ENCODE data around the gene AMPD1. TPM values are rescaled to one million over a fixed set of nuclear protein-coding genes. Genes with fewer than 3 reads are reported as not detected.

The AMPD1 gene
- total RNA-seq, 1 donor from 2014 or later, result not detected

DNA sequence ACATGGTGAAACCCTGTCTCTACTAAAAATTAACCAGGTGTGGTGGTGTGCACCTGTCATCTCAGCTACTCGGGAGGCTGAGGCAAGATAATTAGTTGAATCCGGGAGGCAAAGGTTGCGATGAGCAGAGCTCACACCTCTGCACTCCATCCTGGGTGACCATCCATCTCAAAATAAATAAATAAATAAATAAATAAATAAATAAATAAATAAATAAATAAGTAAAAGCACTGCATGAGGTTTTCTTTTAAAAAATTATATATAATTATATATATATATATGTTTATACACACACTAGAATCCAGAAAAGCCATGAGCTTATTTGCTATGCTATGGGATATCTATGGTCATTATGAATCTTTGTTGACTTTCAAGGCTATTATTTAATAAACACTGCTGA, 2.4 kb downstream of the AMPD1 start:
- intact Hi-C loops (cut with micrococcal nuclease), result no loop called here
- DNase-seq (ENCODE audit: low spot score), result no peak
- H3K27me3 Mint-ChIP-seq (ENCODE audit: low read depth), result peaks cover 14% of the 10 kb centered on the region
- no peaks in the 10 kb centered on the region for H3K36me3 Mint-ChIP-seq (ENCODE audit: low read depth)
- no peak overlapping the region for H3K4me3 Mint-ChIP-seq (ENCODE audit: low read depth)
- no peak overlapping the region for H3K27ac Mint-ChIP-seq
- H3K9me3 Mint-ChIP-seq, result no peaks in the 10 kb centered on the region
- H3K4me1 Mint-ChIP-seq (ENCODE audit: low read depth), result no peaks in the 10 kb centered on the region

DNA sequence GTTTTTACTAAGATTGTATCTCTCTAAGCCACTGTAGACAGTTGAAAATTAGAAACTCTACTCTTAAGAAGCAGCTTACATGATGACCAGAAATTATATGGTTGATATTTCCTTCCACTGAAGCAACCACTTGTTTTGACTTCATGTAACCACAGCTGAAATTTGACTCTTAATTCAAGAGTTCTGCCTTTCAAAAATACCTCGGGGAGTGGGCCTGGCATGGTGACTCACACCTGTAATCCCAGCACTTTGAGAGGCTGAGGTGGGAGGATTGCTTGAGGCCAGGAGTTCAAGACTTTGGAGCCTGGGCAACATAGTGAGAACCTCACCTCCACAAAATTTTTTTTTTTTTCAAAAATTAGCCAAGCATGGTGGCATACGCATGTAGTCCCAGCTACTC, 4.3 kb downstream of the AMPD1 start:
- intact Hi-C loops (cut with micrococcal nuclease), result no loop called here

DNA sequence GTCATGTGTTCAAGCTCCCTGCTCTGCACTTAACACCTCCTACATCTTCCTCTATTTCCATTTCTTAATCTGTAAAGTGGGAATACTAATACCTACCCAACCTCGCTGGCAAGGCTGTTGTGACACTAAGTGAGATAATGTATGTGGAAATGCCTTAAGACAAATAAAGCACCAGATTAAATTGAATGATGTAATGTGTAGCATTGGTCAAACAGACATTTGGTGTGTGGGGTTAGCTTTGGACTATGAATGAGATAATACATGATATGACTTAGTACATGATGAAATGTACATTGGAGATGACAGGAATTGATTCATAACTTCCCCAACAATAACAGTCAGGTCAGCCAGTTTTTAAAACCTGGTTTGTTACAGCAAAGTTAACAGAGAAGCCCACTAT, 5.2 kb downstream of the AMPD1 start:
- Mint-ChIP-seq H3K27ac (no peak overlapping the region), H3K27me3 (ENCODE audit: low read depth) (peaks cover 28% of the 10 kb centered on the region)
- intact Hi-C loops (cut with micrococcal nuclease), result no loop called here

More for the DNA sequence above, 4.3 kb downstream of the AMPD1 start:
- DNase-seq (ENCODE audit: low spot score), result no peak
- no peak overlapping the region for H3K4me3 Mint-ChIP-seq (ENCODE audit: low read depth)
- no peaks in the 10 kb centered on the region for H3K36me3 Mint-ChIP-seq (ENCODE audit: low read depth)
- H3K9me3 Mint-ChIP-seq, result no peaks in the 10 kb centered on the region
- H3K27ac Mint-ChIP-seq, result no peak overlapping the region
- peaks cover 26% of the 10 kb centered on the region for H3K27me3 Mint-ChIP-seq (ENCODE audit: low read depth)
- no peaks in the 10 kb centered on the region for H3K4me1 Mint-ChIP-seq (ENCODE audit: low read depth)

DNA sequence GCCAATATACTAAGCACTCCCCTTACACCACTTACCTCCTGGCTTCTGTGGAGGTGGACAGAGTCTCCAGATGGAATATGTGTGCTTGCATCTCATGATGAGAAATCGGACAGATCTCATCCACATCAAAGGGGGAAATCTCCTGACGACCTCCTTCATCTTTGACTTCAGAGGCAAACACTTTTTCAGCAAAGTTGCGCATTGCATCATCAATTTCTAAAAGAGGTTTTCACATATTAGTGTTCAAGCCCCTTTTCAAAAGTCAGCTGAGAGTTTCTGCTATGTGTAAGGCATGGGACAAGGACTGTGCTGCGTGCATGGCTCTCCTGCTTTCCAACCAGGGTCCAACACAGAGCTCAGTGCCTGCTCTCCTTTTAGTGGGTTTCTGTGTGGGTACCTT, 6.8 kb downstream of the AMPD1 start:
- H3K4me3 Mint-ChIP-seq (ENCODE audit: low read depth), result no peak overlapping the region
- H3K4me1 Mint-ChIP-seq (ENCODE audit: low read depth), result no peaks in the 10 kb centered on the region
- intact Hi-C loops (cut with micrococcal nuclease), result no loop called here
- H3K9me3 Mint-ChIP-seq, result no peaks in the 10 kb centered on the region
- H3K27ac Mint-ChIP-seq, result no peak overlapping the region
- no peak for DNase-seq (ENCODE audit: low spot score)
- H3K27me3 Mint-ChIP-seq (ENCODE audit: low read depth), result peaks cover 32% of the 10 kb centered on the region
- H3K36me3 Mint-ChIP-seq (ENCODE audit: low read depth), result no peaks in the 10 kb centered on the region

More for the DNA sequence above, 5.2 kb downstream of the AMPD1 start:
- no peak for DNase-seq (ENCODE audit: low spot score)
- Mint-ChIP-seq H3K4me3 (ENCODE audit: low read depth) (no peak overlapping the region), H3K36me3 (ENCODE audit: low read depth) (no peaks in the 10 kb centered on the region), H3K4me1 (ENCODE audit: low read depth) (no peaks in the 10 kb centered on the region), H3K9me3 (no peaks in the 10 kb centered on the region)

DNA sequence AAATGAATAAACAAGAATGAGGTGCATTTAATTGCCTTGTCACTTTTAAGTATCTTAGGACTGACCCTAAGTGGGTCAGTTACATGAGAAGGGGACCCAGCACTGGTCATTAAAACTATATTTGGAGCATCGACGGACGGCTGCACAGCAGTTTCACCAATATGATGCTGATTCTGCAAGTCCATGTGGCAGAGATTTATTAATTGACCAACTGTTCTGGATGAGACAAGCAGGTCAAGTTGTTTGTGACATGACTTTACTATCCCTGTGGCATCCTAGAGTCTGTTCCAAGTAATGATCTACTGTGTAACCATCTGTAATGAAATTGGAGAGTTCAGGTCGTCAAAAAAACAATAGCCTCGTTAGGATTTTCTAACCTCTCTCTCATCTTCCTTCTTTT, 9.5 kb downstream of the AMPD1 start:
- Mint-ChIP-seq H3K4me1 (ENCODE audit: low read depth) (no peaks in the 10 kb centered on the region), H3K9me3 (no peaks in the 10 kb centered on the region), H3K27me3 (ENCODE audit: low read depth) (peaks cover 34% of the 10 kb centered on the region), H3K36me3 (ENCODE audit: low read depth) (no peaks in the 10 kb centered on the region), H3K4me3 (ENCODE audit: low read depth) (no peak overlapping the region), H3K27ac (no peak overlapping the region)
- intact Hi-C loops (cut with micrococcal nuclease), result no loop called here
- DNase-seq (ENCODE audit: low spot score), result no peak

DNA sequence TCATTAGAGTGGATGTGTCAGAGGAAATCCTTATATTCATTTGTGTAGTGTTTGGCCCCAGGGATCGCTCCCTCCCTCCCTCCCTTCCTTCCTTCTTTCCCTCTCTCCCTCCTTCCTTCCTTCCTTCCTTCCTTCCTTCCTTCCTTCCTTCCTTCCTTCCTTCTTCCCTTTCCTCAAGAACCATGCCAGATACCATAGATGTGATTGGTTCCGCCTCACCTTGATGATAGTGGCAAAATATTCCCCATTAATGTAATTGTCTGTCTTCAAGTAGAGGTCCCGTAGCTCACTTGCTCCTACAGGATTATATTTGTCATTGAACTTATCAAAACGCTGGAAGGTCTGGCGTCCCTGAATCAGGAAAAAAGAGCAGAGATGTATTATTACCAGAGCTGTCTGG, 17.7 kb downstream of the AMPD1 start:
- H3K9me3 Mint-ChIP-seq, result no peaks in the 10 kb centered on the region
- DNase-seq (ENCODE audit: low spot score), result no peak
- peaks cover 24% of the 10 kb centered on the region for H3K27me3 Mint-ChIP-seq (ENCODE audit: low read depth)
- no peaks in the 10 kb centered on the region for H3K36me3 Mint-ChIP-seq (ENCODE audit: low read depth)
- no peak overlapping the region for H3K4me3 Mint-ChIP-seq (ENCODE audit: low read depth)
- no peaks in the 10 kb centered on the region for H3K4me1 Mint-ChIP-seq (ENCODE audit: low read depth)
- intact Hi-C loops (cut with micrococcal nuclease), result no loop called here
- H3K27ac Mint-ChIP-seq, result no peak overlapping the region

DNA sequence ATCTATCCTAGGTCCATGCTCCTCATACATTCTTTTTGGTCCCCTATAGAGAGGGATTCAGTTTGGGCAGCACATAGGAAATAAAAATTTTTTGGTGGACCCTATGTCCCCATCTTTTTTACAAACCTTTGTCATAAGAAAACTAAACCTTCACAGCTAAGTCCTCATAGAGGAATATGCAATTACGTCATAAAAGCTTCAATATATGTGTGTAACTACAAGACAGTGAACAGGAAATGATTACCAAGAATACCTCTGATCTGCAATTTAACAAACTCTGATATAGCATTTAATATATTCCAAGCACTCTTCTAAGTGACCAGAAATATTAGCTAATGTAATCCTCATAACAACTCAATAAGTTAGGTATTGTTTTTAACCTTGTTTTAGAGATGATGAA, 19.2 kb downstream of the AMPD1 start:
- intact Hi-C loops (cut with micrococcal nuclease), result no loop called here
- no peaks in the 10 kb centered on the region for H3K4me1 Mint-ChIP-seq (ENCODE audit: low read depth)
- H3K27ac Mint-ChIP-seq, result no peak overlapping the region
- no peaks in the 10 kb centered on the region for H3K36me3 Mint-ChIP-seq (ENCODE audit: low read depth)
- DNase-seq (ENCODE audit: low spot score), result no peak
- H3K27me3 Mint-ChIP-seq (ENCODE audit: low read depth), result peaks cover 29% of the 10 kb centered on the region
- no peaks in the 10 kb centered on the region for H3K9me3 Mint-ChIP-seq
- no peak overlapping the region for H3K4me3 Mint-ChIP-seq (ENCODE audit: low read depth)

DNA sequence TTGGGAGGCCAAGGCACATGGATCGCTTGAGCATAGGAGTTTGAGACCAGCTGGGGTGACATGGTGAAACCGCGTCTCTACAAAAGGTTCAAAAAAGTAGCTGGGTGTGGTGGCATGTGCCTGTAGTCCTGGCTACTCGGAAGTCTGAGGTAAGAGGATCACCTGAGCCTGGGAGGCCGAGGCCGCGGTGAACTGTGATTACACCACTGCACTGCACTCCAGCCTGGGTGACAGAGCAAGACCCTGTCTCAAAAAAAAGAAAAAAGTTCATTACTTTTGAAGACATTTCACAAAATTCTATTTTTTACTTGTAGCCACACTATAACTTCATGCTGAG, 23.4 kb downstream of the AMPD1 start:
- Mint-ChIP-seq H3K27ac (no peak overlapping the region), H3K36me3 (ENCODE audit: low read depth) (no peaks in the 10 kb centered on the region), H3K9me3 (no peaks in the 10 kb centered on the region), H3K27me3 (ENCODE audit: low read depth) (peaks cover 34% of the 10 kb centered on the region), H3K4me3 (ENCODE audit: low read depth) (no peak overlapping the region), H3K4me1 (ENCODE audit: low read depth) (peaks cover 4% of the 10 kb centered on the region)
- no peak for DNase-seq (ENCODE audit: low spot score)
- intact Hi-C loops (cut with micrococcal nuclease), result loop anchor here (2.0 to 5.0 kb wide), 4 partner anchors 90 to 695 kb away; partner anchors contain the start of genes BCAS2 and OLFML3

DNA sequence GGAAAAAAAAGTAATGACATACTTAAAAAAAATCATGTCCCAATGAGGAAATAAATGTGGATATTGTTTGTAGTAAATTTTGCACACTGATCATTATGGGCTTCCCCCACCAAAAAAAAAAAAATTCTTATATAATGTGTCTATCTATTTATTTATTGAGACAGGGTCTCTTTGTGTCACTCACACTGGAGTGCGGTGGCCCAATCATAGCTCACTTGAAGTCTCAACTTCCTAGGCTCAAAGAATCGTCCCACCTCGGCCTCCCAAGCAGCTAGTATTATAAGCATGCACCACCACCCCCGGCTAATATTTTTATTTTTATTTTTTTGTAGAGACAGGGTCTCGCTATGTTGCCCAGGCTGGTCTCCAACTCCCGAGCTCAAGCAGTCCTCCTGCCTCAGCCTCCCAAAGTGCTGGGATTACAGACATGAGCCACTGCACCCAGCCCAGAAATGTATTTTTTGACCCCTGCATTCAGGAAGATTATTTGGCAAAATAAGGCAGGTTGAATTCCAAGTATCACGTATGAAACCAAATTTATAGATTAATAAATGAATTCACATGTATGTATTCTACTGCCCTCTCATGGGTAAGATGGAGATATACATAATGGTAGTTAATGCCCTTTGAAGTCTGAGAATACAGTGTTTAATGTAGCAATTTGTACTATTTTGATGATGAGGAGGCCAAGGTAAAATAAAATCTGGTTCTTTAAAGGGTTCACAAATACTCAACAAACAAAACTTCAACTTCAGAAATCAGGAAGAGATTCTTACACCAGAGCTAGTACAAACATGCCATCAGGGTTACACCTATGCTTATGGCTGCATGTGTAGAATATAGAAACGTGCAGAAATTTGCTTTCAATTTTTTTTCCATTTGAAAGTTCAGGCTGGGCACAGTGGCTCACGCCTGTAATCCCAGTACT, 24.1 kb downstream of the AMPD1 start:
- peaks cover 39% of the 10 kb centered on the region for H3K27me3 Mint-ChIP-seq (ENCODE audit: low read depth)
- H3K4me3 Mint-ChIP-seq (ENCODE audit: low read depth), result no peak overlapping the region

DNA sequence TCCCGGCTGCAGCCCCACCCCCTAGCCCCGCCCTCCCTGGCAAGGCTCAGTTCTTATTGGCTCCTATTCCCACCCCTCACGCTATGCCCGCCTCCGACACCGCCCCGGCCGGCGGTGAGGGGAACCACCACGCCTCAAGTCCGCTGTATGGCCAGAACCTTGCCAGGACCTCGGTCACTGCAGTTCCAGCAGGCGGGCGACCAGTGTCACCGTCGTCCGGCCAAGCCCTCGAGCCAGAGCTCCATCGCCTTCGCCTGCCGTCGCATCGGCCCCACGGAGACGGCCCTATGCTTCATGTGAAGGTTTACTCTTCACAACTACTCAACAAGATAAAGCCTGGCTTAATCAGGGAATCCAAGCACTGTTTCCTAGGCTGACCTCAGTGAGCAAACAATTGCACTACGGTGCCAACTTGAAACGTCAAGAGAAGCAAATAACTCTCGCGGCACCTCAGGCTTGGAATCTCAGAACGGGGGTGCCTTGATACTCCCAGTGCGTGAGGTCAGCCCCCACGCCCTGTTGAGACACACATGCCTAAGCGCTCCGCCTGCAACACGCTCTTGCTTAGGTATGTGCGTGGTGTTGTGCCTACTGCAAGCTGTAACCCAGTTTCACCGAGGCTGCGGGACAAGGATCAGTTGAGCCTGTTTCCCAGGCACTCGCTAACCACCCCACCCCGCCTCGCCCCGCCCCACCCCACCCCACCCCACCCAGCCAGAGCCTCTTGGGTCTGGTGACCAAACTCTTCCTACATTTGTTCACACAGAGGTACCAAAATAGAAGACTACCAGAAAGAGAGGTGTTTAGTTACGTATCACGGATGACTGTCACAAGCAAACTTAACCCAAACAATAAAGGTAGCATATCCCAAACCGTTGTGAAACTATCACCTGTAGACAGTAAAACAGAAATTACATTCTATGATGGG, 25.0 kb downstream of the AMPD1 start:
- H3K9me3 Mint-ChIP-seq, result no peaks in the 10 kb centered on the region
- intact Hi-C loops (cut with micrococcal nuclease), result loop anchor here (1.0 to 5.0 kb wide), 7 partner anchors 10 to 693 kb away; partner anchors contain the start of genes BCAS2, CSDE1, NRAS and OLFML3
- H3K27me3 Mint-ChIP-seq (ENCODE audit: low read depth), result peaks cover 41% of the 10 kb centered on the region
- H3K4me3 Mint-ChIP-seq (ENCODE audit: low read depth), result peak overlapping the region; percentile 86
- no peak overlapping the region for H3K27ac Mint-ChIP-seq
- no peaks in the 10 kb centered on the region for H3K36me3 Mint-ChIP-seq (ENCODE audit: low read depth)
- peak; percentile 72 for DNase-seq (ENCODE audit: low spot score)
- peaks cover 4% of the 10 kb centered on the region for H3K4me1 Mint-ChIP-seq (ENCODE audit: low read depth)

More for the DNA sequence above, 24.1 kb downstream of the AMPD1 start:
- Mint-ChIP-seq H3K9me3 (no peaks in the 10 kb centered on the region), H3K27ac (no peak overlapping the region), H3K36me3 (ENCODE audit: low read depth) (no peaks in the 10 kb centered on the region), H3K4me1 (ENCODE audit: low read depth) (peaks cover 4% of the 10 kb centered on the region)
- intact Hi-C loops (cut with micrococcal nuclease), result loop anchor here (2.0 to 5.0 kb wide), 4 partner anchors 89 to 694 kb away; partner anchors contain the start of genes BCAS2 and OLFML3
- no peak for DNase-seq (ENCODE audit: low spot score)

DNA sequence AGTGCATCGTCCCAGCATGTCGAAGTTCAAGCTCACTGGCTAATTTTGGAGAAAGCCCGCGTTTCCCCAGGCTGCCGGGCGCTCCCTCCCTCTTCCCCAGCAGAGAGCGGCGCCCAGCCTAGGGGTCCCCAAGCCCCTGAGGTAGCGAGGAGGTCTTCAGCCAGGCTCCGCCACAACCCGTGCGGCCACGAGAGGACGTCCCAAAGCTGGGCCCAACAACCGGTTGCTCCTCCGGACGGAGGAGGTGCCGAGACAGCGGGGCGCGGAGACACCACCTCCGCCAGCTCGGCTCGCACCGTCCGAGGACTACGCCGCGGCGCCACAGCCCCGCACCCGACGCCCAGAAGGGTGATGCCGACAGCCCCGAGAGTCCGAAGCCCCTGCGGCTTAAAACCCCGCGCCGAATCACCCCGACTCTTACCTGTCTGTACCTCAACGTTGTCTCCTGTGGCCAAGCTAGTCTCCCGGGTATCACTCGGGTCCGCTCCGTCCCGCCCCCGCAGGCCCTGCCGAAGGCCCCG, 25.7 kb downstream of the AMPD1 start, which contains the start of gene DENND2C:
DENND2C (minus strand) TSS at position 488 of the 521 bp plus-strand sequence. CDS start 44,065 bp downstream, outside the sequence.
- no peak within 1 kb of the TSS for H3K27ac Mint-ChIP-seq
- DNase-seq (ENCODE audit: low spot score), result no peak
- peak within 1 kb of the TSS; percentile 86 for H3K4me3 Mint-ChIP-seq (ENCODE audit: low read depth)
- peaks cover 4% of the 10 kb centered on the region for H3K4me1 Mint-ChIP-seq (ENCODE audit: low read depth)
- no peaks in the 10 kb centered on the region for H3K9me3 Mint-ChIP-seq
- H3K36me3 Mint-ChIP-seq (ENCODE audit: low read depth), result no peaks in the 10 kb centered on the region
- H3K27me3 Mint-ChIP-seq (ENCODE audit: low read depth), result peaks cover 36% of the 10 kb centered on the region
- intact Hi-C loops (cut with micrococcal nuclease), result loop anchor here (1.0 to 5.0 kb wide), 7 partner anchors 11 to 692 kb away; partner anchors contain the start of genes BCAS2, CSDE1, NRAS and OLFML3

DNA sequence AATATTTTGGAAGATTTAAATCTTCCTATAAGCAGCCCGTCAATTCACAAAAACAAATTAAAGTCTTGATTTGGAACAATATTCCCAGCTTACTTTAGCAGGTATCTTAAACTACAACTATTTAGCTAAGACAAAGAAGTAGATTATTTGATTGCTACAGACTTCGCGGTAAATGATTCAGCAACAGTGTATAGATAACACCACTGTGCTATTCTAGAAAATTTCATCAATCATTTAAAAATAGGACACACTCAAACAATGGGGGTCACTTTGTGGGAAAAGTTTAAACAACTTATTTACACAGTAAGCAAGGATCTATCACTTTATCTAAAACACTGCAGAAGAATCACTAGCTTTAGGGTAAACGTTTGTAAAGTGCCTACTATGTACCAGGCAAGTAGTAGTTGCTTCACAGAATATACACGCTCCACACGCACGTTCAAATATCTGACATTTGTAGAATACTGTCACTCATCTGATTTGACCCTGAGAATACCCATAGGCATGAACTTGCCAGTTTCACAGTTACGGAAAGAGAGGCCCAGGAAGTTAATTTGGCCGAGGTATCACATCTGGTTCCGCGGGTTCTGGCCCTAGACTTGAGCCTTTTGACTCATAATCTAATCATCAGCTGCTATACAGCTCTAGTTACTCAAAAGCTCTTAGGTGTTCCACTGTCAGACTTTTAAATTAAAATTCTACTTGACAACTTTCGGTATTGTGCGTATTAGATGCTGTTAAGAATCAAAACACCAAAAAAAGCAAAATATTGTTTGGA, 26.4 kb downstream of the AMPD1 start:
- no peak for DNase-seq (ENCODE audit: low spot score)
- Mint-ChIP-seq H3K4me1 (ENCODE audit: low read depth) (peaks cover 4% of the 10 kb centered on the region), H3K36me3 (ENCODE audit: low read depth) (no peaks in the 10 kb centered on the region), H3K9me3 (no peaks in the 10 kb centered on the region), H3K27me3 (ENCODE audit: low read depth) (peaks cover 34% of the 10 kb centered on the region), H3K27ac (no peak overlapping the region), H3K4me3 (ENCODE audit: low read depth) (peak overlapping the region; percentile 86)
- intact Hi-C loops (cut with micrococcal nuclease), result no loop called here

Data from activated T-helper 2 cell treated with anti-CD3 and anti-CD28 coated beads, Interferon-gamma antibody, Interleukin-2, Interleukin-4, amounts not matched to agents 10 μg/mL and 5 μg/mL and 100 μg/mL, durations not matched to agents 14 hours and 24 hours and 36 hours (primary cell).